NCI-H128 (cell line): ENCODE results near the gene ATG16L2.
"Not testable (repeated sequence)": the region's sequence is repeated elsewhere in the genome, so short reads cannot be mapped to it uniquely, and the experiment has no call there.

Experiments
- DNase-seq: peaks from one replicate; lab custom pipeline; 2025; ENCODE audit not compliant: unreplicated experiment; lab: John Stamatoyannopoulos, UW

Gene ATG16L2

DNA sequence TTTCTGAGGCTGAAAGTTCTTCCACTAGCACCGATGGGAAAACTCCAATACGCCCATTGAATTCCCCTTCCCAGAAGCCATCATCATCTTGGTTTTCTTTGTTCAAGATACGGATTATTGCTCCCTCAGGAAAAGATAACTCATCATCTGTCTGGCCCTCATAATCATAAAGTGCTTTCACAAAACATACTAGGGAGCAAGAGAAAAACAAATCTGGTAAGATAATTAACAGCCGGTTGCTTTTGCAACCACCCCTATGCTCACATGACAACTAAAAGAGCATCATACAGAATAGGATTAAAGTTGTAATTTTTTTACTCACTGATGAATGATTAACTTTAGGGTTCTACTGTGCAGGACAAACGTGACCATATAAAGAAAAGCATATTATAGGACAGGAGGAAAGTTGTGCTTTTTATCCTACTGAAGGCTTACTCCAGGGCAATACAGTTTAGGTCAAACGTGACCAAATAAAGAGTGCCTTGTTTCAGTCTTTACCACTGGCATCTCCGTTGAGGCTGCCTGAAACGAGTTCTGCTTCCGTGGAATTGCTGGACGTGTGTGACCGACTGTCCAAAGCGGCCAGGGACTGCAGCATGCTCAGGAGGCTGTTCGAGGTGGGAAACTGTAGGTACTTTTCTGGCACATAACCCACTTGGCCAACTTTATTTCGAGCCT is 28.6 kb downstream of the ATG16L2 start:
- DNase-seq, result no peak

- no peak for DNase-seq
Observed at GRCh38 chr11:72844356-72844755, 30.1 kb downstream of the ATG16L2 start.

DNA sequence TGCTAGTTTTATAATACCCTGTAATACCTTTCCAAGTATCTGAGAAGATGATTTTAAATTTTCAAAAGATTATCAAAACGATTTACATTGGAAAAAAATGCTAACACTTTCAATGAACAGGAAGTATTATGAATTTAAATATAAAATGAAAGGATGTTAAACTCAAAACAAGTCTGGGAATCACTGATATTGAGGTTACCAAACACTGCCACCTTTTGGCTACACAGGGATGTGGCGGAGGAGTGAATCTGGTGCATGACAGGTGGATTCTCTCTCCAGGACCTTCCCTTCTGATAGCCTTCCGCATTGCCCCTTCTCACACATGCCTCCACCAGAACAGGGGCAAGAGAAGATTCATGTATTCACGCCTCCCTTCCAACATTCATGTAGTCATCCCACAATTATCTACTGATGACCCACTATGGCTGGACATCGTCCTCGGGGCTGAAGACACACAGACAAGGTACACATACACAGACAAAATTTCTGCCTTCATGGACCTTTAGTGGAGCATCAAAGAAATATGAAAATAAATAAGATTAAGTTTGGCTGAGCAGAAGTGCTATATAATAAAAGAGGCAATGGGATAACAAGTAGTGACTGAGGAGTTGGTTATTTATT is 34.7 kb downstream of the ATG16L2 start:
- no peak for DNase-seq

- no peak for DNase-seq
Observed at GRCh38 chr11:72850832-72851231, 36.6 kb downstream of the ATG16L2 start.

DNA sequence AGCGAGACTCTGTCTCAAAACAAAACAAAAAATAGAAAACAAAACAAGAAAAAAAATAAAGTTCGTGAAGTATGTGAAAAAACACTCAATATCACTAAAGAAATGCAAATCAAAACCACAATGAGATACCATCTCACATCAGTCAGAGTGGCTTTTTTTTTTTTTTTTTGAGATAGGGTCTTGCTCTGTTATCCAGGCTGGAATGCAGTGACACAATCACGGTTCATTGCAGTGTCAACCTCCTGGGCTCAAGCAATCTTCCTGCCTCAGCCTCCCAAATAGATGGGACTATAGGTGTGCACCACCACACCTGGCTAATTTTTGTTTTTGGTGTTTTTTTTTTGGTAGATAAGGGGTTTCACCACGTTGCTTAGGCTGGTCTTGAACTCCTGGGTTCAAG is 37.5 kb downstream of the ATG16L2 start:
- no peak for DNase-seq

DNA sequence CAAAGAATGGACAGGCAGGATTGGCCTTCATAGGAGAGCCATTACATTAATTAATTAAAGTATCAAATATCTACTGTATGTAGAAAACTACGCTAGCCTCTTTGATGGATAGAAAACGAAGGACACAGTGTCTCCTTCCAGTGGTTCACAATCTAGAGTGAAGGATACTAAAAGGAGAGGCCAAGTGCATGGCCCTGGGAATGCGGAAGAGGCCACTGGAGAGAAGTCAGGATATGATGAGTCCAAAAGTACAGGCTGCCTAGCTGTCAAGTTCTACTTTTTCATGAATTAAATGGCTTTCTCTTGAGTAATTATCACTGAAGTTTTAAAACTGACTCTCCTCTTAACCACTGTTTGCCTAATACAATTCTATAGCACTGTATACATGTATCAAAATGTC is 41.9 kb downstream of the ATG16L2 start:
- no peak for DNase-seq

GRCh38 chr11:72856551-72857345 is 42.5 kb downstream of the ATG16L2 start:
- no peak for DNase-seq

GRCh38 chr11:72858267-72858666 is 44.1 kb downstream of the ATG16L2 start:
- DNase-seq, result not testable (repeated sequence)

DNA sequence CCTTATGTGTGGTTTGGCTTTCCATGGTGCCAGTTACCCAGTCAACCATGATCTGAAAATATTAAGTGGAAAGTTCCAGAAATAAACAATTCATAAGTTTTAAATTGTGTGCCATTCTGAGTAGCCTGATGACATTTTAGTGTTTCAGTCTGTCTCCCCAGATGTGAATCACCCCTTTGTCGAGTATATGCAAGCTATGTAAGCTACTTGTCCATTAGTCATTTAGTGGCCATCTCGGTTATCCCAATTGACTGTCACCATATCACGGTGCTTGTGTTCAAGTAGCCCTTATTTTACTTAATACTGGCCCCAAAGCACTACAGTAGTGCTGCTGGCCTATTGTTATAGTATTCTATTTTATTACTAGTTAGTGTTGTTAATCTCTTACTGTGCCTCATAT is 44.9 kb downstream of the ATG16L2 start:
- no peak for DNase-seq

- no peak for DNase-seq
Observed at GRCh38 chr11:72860010-72860409, 45.8 kb downstream of the ATG16L2 start.

DNA sequence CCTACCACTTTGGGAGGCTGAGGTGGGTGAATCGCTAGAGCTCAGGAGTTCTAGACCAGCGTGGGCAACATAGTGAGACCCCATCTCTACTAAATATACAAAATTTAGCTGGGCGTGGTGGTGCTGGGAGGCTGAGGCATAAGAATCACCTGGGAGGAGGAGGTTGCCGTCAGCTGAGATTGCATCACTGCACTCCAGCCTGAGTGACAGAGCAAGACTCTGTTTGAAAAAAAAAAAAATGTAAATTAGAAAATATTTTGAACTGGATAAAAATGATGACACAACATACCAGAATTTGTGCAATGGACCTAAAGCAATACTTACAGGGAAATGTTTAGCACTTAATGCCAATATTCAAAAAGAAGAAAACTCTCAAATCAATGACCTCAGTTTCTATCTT is 46.4 kb downstream of the ATG16L2 start:
- no peak for DNase-seq

- no peak for DNase-seq
Observed at GRCh38 chr11:72863091-72863490, 48.9 kb downstream of the ATG16L2 start.

DNA sequence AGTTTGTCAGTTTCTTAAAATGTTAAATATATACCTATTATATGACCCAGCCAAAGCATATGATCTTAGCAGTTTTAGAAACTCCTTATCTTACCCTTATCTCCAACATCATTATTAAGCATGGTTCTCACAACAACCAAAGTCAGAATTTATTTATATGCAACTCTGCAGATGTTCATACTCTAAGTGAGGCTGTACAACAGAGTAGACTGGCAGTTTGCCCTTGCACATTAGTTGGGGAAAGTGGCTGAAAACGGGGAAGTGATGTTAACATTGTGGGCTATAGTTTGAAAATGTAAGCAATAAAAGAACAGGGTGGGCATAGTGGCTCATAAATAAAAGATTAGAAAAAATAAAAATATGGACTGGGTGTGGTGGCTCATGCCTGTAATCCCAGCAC is 49.7 kb downstream of the ATG16L2 start:
- DNase-seq, result no peak

GRCh38 chr11:72864702-72865655 is 50.8 kb downstream of the ATG16L2 start:
- no peak for DNase-seq

- no peak for DNase-seq
Observed at GRCh38 chr11:72867970-72868369, 53.8 kb downstream of the ATG16L2 start.

GRCh38 chr11:72869831-72870230 is 55.6 kb downstream of the ATG16L2 start:
- no peak for DNase-seq

DNA sequence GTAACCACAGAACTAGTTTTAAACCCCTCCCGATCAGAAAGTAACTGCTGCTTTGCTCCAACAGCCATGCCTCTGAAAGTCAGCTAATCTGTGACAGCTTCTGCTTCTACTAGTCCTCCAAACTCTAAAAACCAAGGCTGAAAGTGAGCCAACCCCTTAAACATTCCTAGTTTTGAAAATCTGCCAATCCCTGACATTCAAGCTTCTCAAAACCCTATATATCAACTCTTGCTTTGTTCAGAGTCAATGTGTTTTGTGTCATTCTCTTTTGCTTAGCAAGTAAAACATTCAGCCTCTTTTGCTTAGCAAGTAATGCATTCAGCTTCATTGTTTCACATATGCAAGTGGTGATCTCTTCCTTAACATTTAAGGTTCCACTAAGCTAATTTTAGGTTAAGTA is 56.9 kb downstream of the ATG16L2 start:
- DNase-seq, result no peak

DNA sequence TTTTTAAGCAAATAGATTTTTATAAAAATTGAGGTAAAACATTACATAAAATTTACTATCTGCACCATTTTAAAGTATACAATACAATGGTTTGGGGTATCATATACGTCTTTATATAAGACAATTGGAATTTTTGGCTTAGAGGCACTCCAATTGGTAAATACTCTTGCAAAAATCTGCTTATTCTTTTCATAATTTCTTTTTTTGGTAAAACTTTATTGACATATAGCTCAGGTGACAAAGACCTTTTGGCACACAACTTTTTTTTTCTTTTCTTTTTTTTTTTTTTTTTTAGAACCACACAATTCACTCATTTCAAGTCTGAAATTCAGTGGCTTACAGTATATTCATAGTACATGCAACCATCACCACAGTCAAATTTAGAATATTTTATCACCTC is 57.8 kb downstream of the ATG16L2 start:
- no peak for DNase-seq

GRCh38 chr11:72875736-72876135 is 61.5 kb downstream of the ATG16L2 start:
- DNase-seq, result no peak

GRCh38 chr11:72876147-72876546 is 61.9 kb downstream of the ATG16L2 start:
- no peak for DNase-seq
